Left cardiac atrium (tissue), 4 donors: ENCODE results near the gene ABR. TPM values are rescaled to one million over a fixed set of nuclear protein-coding genes. Genes with fewer than 3 reads are reported as not detected.
"Not testable (repeated sequence)": the region's sequence is repeated elsewhere in the genome, so short reads cannot be mapped to it uniquely, and the experiment has no call there.

Source experiments
- ATAC-seq, 2 donors: fragments of 200-7000 bp; cut with Tn5 transposase; one replicate each; pipeline ENCODE4 v1.9.1; 2020; ENCODE audit warnings: mild to moderate bottlenecking in 2 of 2, moderate library complexity in 2 of 2
- DNase-seq: peaks from one replicate; pipeline ENCODE4 v3.0.0-alpha.2; 2020
- intact Hi-C, 2 donors: fragments of 100-400 bp; cut with DNase I; formaldehyde crosslinking; loops; one replicate each; pipeline versions ENCODE4 v1.14.1 to v1.15.1; 2022 to 2023
- total RNA-seq, 2 donors: library from RNA; stranded (reverse); fragmentation: NEBNext Ultra II Directional; extraction: Animal tissue kit (Norgen Biotek cat#: 25700); gene quantifications; one replicate each; pipeline ENCODE4 v1.2.1, GENCODE V29; 2021
- donor health status: DM: no; HTN: yes; CAD: no.
- donor health status: DM: no; HTN: yes; CAD: no; lungs with severe emphysema.
- donor health status: DM: yes; HTN: yes; CAD: no.
- donor health status: Dilated cardiomyopathy.

ABR gene
- total RNA-seq, 2 donors from 2014 or later, result 118 to 132 TPM

DNA sequence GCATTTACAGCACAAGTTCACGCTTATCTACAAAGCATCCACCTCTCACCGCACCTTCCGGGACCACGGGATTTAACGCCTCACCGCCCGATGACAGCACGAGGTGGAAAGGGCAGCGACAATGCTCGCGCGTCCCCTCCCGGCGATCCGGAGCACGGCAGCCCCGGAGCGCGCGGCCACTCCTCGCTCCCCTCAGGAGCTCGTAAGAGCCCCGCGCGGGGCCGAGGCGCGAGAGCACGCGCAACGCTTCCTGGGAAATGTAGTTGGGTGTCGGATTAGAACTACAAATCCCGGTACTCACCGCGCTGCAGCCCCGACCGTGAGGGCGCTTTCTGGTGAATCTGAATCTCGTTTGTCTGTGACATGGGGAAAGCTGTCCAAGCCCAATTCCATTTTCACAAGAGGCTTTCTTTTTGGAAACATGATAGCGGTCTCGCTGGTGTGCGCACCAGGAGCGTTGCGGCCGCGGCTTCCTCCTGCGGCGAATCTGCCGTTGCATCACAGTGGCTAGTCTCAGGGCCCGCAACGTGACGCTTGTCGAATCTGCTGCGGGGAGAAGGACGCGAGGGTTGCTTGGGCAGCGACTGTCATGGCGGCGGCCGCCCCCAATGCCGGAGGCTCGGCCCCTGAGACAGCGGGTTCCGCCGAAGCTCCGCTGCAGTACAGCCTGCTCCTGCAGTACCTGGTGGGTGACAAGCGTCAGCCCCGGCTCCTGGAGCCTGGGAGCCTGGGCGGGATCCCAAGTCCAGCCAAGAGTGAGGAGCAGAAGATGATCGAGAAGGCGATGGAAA lies 183.0 kb downstream of the ABR start, which contains the start of gene TIMM22:
TIMM22 (plus strand) TSS at position 576 of the 791 bp plus-strand sequence; CDS start at position 590, 14 bp downstream.
- ATAC-seq (peak; percentile 97 to 98), DNase-seq (peak; percentile 95)
- intact Hi-C loops, result no loop called here

DNA sequence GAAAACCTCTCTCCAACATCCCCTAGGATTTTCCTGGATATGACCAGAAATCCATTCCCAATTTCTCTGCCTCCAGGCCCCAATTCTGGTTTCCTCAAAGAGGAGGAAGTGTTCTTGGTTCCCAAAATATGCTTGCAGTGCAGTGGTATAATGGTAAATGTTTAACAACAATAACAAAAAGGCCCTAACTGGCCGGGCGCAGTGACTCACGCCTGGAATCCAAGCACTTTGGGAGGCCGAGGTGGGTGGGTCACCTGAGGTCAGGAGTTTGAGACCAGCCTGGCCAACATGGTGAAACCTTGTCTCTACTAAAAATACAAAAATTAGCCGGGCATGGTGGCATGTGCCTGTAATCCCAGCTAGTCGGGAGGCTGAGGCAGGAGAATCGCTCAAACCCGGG lies 184.5 kb downstream of the ABR start:
- intact Hi-C loops, ATAC-seq, DNase-seq: not testable (repeated sequence)

DNA sequence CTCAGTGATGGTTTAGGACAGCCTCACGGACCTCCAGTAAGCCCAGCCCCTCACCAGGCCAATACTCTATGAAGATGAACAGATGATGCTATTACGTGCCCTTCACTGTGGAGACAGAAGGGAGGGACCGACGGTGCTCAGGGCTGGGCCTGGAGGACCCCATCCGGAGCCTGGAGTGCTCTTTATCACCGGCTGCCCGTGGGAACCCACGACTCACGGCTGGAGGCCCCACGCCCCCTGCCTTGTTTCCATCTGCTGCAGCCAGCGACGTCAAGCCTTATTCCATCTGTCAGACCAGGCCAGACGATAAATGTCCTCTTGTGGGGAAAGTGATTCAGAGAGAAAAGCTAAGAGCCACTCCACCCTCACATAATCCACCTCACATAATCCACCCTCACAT lies 186.8 kb downstream of the ABR start:
- DNase-seq, result no peak
- intact Hi-C loops, result no loop called here
- ATAC-seq, result no peak

DNA sequence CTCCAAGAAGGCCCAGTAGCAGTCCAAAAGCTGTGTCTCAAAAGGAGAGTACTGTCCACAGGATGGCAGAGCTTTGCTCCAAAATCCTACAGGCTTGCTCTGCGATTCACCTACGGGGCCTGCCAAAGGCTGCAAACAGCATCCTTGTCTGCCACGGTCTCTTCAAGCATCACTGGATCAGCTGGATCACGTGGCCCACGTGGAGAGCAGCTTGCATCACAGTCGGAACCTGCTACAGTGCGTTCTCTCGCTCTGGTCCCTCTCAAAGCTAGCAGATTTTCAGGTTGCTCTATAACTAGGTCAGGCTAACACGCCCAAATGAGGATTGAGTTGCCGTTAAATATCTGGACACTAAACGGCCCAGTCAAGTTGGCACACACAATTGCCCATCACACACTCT lies 191.2 kb downstream of the ABR start:
- intact Hi-C loops, result no loop called here
- ATAC-seq, result no peak
- no peak for DNase-seq

DNA sequence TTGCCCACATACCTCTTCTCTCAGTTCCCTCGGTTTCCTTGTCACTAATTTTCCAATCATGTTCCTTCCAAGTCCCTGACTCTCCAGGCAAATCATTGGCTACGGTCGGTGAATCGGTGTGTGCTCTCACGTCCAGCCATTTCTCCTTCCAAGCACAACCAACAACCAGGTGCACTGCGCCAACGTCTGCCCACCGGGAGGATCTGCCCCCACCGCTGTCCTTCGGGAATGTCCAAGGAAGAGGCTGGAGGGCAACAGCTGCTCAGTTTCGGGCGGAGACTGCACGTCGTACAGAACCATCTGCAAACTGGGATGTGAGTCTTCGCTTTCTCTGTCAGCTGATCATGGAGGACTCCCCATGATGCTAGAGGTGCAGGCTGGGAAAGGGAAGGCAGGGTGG lies 191.8 kb downstream of the ABR start:
- intact Hi-C loops, result no loop called here
- ATAC-seq, result no peak
- DNase-seq, result no peak

DNA sequence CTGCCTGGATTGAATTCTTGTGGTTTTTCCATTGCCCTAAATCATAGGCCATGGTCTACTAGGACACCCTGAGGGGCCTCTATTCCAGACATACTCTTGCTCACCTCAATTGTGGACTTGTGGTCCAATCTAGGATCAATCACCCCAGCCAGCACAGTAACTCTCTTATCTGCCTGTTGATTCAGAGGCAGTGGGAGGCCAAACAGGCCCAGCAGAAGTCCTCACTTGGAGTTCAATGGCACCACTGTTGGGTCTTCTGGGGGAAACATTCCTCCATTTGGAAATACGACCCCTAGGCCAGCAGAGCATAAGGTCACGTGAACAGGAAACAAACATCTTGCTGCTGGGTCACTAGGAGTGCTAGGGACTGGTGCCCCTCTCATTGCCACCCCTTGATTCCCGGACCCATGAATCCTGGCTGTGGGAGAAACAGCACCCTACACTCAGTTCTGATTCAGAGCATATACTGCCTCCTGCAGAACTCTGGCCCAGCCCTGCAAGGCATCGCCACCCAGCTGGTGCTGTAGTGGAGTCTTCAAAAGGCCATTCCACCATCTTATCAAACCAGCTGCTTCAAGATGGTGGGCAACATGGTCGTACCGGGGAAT lies 193.4 kb downstream of the ABR start:
- no peak for ATAC-seq
- intact Hi-C loops, result no loop called here
- no peak for DNase-seq

DNA sequence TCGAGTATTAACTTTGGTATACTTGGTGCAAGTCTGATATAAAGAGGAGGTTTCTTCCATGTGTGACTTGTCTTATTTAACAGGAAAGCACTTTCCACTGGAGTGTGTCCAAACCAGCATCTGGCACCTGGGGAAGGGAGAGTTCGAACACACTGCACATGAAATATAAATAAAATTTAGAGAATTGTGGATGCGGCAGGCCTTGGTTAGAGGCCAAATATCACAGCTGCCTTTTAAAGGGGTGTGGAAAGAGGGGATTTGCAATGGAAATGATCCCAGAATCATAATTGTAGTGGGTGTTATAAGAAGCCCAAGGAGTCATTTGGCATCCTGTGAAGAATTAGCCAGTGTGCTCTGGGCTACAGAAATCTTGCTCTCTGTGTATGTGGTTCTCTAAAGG lies 195.9 kb downstream of the ABR start:
- DNase-seq (no peak), ATAC-seq (no peak)
- intact Hi-C loops, result loop anchor here in 1 of 2 donors (5.0 kb wide), 1 partner anchor 202 kb away; the partner anchor contains the start of genes GLOD4 and MRM3

DNA sequence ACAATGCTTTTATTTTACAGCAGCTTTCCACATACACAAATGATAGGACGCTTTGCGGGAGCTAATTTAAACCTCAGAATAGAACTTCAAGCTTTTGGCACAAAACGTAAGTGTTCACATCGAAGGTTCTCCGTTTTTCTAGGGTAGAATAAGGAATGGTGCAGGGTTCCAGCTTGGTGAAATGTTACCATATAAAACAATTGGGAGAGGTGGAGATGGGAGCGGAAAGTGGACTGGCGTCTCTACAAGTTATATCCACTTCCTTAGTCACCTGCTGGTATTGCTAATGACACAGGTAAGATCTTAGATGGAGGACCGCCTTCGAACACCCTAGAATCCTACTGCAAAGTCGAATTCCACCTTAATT lies 198.5 kb downstream of the ABR start:
- DNase-seq (no peak), ATAC-seq (no peak)
- intact Hi-C loops, result loop anchor here (2.0 to 5.0 kb wide), 2 partner anchors 186 to 199 kb away; partner anchors contain the start of genes GLOD4 (in 1 of the 2) and MRM3 (in 1 of the 2)

DNA sequence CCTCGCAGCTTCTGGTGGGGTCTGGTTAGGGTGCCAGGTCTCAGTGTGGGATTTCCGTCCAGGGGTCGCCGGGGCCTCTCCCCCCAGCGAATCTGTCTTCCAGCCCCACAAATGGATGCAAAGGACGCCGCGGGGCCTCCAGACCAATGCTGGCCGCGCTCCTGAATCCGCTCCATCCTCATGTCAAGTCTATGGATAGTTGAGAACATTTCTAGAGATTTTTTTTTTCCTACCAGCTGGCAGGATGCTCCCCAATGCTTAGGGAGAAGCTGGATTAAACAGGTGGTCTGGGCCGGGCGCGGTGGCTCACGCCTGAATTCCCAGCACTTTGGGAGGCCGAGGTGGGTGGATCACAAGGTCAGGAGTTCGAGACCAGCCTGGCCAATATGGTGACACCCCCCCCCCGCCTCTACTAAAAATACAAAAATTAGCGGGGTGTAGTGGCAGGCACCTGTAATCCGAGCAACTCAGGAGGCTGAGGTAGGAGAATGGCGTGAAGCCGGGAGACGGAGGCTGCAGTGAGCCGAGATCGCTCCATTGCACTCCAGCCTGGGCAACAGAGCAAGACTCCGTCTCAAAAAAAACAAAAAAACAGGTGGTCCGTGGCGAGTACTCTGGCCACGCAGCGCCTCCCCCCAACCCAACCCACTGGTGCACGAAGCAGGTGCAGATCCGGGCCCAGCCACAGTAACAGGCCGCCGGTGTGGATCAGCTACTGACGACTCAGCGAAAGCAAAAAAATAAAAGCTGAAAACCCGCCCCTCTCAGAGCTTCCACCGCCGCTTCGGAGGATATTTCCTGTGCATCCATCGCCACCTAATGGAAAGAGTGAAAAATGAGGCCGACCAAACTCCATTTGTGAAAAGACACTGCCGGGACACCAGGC lies 199.1 kb downstream of the ABR start:
- ATAC-seq (peak; percentile 61 to 76), DNase-seq (peak; percentile 77)
- intact Hi-C loops, result loop anchor here (2.0 to 5.0 kb wide), 2 partner anchors 186 to 198 kb away; partner anchors contain the start of genes GLOD4 (in 1 of the 2) and MRM3 (in 1 of the 2)

DNA sequence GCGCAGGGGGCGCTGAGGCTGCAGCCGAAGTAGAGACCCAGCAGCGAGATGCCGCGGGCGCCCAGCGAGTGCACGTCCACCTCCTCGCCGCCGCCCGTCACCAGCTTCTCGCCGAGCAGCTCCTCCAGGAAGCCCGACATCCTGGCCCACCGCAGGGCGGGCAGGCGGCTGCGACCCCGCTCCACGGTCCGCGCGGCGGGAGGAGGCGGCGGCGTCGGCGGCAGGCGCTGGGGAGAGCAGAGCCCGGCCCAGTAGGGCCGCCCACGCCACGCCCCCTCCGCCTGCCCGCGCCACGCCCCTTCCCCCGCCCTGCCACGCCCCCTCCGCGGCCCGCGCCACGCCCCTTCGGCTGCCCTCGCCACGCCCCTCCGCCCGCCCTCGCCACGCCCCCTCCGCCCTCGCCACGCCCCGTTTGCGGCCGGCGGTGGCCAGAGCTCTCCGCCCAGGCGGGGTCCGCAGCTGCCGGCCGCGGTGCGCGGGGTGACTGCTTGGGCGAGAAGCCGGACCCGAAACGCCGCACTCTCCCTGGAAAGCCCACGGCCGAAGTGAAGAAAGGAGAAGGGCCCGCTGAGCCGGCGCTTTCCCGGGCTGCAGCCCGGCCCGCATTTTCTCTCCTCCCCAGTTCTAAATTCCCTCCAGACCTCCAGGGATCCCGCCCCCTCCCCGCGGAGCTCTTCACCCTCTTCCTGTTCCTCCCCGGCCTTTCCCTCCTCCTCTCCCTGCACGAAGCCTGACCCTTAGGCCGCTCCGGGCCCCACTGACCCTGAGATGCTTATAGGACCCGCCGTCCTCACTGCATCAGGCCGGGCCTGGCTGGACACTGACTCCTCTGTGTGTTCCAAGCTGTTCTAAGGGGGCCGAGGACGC lies 200.0 kb downstream of the ABR start, which contains the start of gene NXN:
NXN (minus strand) TSS at position 238 of the 867 bp plus-strand sequence.
- ATAC-seq (peak; percentile 95 to 98), DNase-seq (peak; percentile 88)
- intact Hi-C loops, result loop anchor here (2.0 to 5.0 kb wide), 4 partner anchors 97 to 197 kb away; partner anchors contain the start of genes GLOD4 (in 1 of the 2) and MRM3 (in 1 of the 2)

DNA sequence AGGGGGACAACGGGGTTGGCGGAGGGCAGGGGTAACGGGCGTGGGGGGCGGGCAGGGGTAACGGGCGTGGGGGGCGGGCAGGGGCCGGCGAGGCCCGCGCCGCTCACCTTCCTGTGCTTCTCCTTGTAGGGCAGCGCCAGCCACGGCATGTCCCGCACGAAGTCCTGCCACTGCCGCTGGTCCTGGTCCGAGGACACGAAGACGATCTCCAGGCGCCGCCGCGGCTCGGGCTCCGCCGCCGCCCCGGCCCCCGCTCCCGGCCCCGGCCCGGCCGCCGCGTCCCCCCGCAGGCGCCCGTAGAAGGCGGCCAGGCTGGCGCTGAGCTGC lies 200.6 kb downstream of the ABR start:
- ATAC-seq (peak in 1 of 2 donors; percentile 58), DNase-seq (no peak)
- intact Hi-C loops, result loop anchor here (5.0 kb wide), 2 partner anchors 97 to 182 kb away; no protein-coding TSS in a partner anchor

DNA sequence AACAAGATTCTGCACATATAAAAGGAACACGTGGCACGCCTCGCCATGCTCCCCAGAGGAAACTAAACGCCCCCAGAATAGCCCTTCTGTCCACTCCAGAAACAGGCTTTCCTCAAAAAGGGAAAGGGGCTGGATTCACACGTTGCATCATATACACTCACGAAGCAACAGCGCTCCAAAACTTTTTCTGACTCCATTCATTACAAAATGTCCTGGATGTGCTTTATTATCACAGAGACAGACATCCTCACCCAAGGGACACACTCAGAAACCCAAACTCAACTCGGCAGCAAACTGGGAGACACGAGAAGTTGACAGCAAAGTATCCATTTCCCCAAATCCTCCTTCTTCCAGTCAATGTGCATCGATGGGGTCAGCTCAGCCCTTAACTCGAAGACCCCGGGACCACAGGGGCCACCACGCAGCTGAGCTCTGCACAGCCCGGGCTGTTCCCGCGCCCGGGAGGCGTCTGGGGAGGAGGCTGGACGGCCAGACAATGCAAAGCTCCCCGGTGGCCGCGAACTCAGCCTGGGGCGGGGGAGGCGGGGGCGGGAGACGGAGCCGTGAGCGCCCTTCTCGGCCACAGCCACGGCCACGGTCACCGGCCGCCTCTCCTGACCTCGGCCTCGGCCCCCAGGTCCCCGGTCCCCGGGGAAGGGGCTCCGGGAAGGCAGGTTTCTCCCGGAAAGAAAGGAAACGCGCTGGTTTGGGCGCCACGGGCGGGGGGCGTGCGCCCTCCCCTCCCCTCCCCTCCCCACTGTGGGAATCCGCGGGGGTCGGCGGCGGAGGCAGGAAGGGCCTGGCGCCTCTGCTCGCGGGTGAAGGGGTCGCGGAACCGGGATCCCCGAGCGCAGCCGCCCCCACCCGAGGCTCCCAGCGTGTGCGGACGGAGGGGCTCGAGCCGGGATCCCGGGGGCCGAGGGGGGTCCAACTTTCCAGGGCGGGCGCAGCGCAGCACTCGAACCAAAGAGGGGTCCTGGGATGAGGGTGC lies 201.4 kb downstream of the ABR start:
- intact Hi-C loops, result loop anchor here (5.0 kb wide), 2 partner anchors 96 to 181 kb away; no protein-coding TSS in a partner anchor
- DNase-seq, result peak; percentile 51
- ATAC-seq, result peak in 1 of 2 donors; percentile 20

DNA sequence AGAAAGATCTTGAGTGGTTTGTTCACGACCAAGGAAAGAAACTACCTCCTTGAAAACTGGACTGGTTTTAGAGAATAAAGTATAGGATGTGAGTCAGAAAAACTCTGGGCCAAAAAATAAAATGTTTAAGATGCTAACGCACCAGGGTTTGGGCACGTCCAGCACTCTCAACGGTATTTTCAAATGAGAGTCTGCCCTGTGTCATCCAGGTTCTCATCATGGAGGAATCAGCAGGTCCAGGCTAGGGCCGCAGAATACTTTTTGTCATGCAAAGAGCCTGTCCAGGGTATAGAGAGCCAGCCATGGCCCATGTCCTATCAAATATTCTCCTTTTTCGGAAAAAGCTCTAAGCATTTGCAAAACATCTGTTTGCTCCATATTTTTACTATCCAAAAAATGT lies 202.6 kb downstream of the ABR start:
- intact Hi-C loops, result loop anchor here (5.0 kb wide), 2 partner anchors 95 to 180 kb away; no protein-coding TSS in a partner anchor
- no peak for ATAC-seq
- DNase-seq, result no peak

DNA sequence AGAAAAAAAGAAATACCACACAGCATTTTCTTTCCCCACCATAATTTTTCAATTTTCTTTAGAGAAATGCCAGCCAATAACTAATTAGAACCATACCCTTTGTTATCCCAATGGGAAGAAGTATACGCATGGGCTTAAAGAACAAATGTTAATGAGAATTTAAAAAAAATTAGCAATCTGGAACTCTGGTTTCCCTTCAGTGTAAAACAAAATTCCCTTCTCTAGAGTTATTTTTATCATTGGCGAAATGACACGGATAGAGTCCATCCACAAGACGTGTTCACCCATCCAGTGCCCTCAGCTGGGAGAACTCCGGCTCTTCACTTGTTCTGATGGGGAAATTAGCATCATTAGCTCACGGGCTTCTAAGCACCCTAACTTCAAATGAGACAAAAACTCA lies 203.5 kb downstream of the ABR start:
- DNase-seq, result no peak
- intact Hi-C loops, result loop anchor here (5.0 kb wide), 2 partner anchors 94 to 179 kb away; no protein-coding TSS in a partner anchor
- ATAC-seq, result no peak

DNA sequence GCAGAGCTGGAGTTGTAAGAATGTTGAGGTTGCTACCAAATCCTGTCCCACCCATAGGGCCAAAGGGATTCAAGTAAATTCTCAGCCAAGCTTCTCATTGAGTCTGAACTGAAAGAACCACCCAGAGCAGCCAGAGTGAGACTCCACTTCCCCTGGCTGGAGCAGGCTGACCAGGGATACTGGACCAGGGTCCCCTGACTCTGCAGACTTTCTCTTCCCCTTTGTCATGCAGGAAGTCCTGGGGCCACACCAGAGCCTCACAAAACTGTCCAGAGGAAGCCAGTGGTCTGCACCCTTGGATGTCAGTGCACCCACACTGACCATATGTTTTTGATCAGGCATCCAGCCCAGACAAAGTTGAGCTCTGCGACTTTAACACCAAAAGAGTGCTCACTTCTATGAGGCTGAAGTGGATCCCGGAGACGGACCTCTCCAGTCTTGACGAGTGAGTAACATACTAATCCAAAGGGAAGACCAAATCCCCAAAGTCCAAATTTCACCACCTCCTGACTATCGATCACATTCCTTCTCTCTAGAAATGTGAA lies 204.3 kb downstream of the ABR start:
- DNase-seq, result no peak

DNA sequence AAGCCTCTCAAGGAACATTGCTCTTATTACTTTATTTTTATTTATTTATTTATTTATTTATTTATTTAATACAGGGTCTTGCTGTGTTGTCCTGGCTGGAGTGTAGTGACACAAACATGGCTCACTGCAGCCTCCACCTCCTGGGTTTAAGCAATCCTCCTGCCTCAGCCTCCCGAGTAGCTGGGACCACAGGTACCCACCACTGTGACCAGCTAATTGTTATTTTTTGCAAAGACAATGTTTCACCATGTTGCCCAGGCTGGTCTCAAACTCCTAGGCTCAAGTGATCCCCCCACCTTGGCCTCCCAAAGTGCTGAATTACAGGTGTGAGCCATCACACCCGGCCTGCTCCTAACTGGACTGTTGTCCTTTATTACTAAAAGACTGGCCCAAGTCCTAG lies 205.0 kb downstream of the ABR start:
- intact Hi-C loops, result loop anchor here (5.0 kb wide), 2 partner anchors 92 to 177 kb away; no protein-coding TSS in a partner anchor
- not testable (repeated sequence) for DNase-seq, ATAC-seq

More for the DNA sequence above, 204.3 kb downstream of the ABR start:
- intact Hi-C loops, result loop anchor here (5.0 kb wide), 2 partner anchors 93 to 178 kb away; no protein-coding TSS in a partner anchor
- no peak for ATAC-seq
